Measurements from ENCODE around the gene ENKD1. TPM values are rescaled to one million over a fixed set of nuclear protein-coding genes. Genes with fewer than 3 reads are reported as not detected.

ENKD1 gene
- polyA plus RNA-seq, 2 donors = 10.6 to 16.0 TPM

Other genes with a start within 250 kb of the ENKD1 start
- 10 to 100 TPM; 10.7 to 15.2 TPM for gene HSD11B2, start 235.6 kb downstream of the ENKD1 start, polyA plus RNA-seq
- gene ATP6V0D1, start 185.6 kb downstream of the ENKD1 start, polyA plus RNA-seq = 10 to 100 TPM; 17.0 to 78.1 TPM
- gene AGRP, start 183.2 kb downstream of the ENKD1 start, polyA plus RNA-seq = not detected
- gene RIPOR1, start 137.9 kb downstream of the ENKD1 start, polyA plus RNA-seq = 10 to 100 TPM; 12.7 to 14.9 TPM
- 10 to 100 TPM; 16.9 to 21.3 TPM for gene CTCF, start 104.2 kb downstream of the ENKD1 start, polyA plus RNA-seq
- gene CARMIL2, start 21.6 kb downstream of the ENKD1 start, polyA plus RNA-seq = 1 to 10 TPM; 1.2 to 4.3 TPM
- gene ACD, start 6.5 kb downstream of the ENKD1 start, polyA plus RNA-seq = 10 to 100 TPM in 1 of 2 donors, 1 to 10 TPM in 1; 6.7 to 10.3 TPM
- 1 to 10 TPM; 1.2 to 1.7 TPM for gene PARD6A, start 5.8 kb downstream of the ENKD1 start, polyA plus RNA-seq
- gene C16orf86, start 64 bp upstream of the ENKD1 start, polyA plus RNA-seq = 1 to 10 TPM; 1.8 to 2.0 TPM
- gene GFOD2, start 52.6 kb upstream of the ENKD1 start, polyA plus RNA-seq = 10 to 100 TPM; 36.8 to 49.6 TPM
- 10 to 100 TPM in 1 of 2 donors, 1 to 10 TPM in 1; 8.4 to 10.2 TPM for gene RANBP10, start 139.8 kb upstream of the ENKD1 start, polyA plus RNA-seq
- 1 to 10 TPM in 1 of 2 donors, under 1 TPM in 1; 0.72 to 1.8 TPM for gene TSNAXIP1, start 140.1 kb upstream of the ENKD1 start, polyA plus RNA-seq
- 10 to 100 TPM in 1 of 2 donors, 1 to 10 TPM in 1; 6.8 to 17.9 TPM for gene THAP11, start 175.6 kb upstream of the ENKD1 start, polyA plus RNA-seq
- gene NUTF2, start 180.2 kb upstream of the ENKD1 start, polyA plus RNA-seq = 100 to 1,000 TPM in 1 of 2 donors, 10 to 100 TPM in 1; 95.4 to 109 TPM
- 10 to 100 TPM; 35.5 to 65.0 TPM for gene CENPT, start 180.9 kb upstream of the ENKD1 start, polyA plus RNA-seq
- gene EDC4, start 206.3 kb upstream of the ENKD1 start, polyA plus RNA-seq = 10 to 100 TPM; 26.9 to 27.7 TPM
- 1 to 10 TPM in 1 of 2 donors, under 1 TPM in 1; 0.41 to 1.5 TPM for gene NRN1L, start 218.1 kb upstream of the ENKD1 start, polyA plus RNA-seq
- 10 to 100 TPM; 12.5 to 13.7 TPM for gene PSKH1, start 226.5 kb upstream of the ENKD1 start, polyA plus RNA-seq